C4-2B (cell line): ENCODE measurements around the gene KCTD16.

Experiments used
- ZFX ChIP-seq: fragments of 450-650 bp; IDR thresholded peaks from 2 replicates; pipeline ENCODE4 v1.6.1; 2017
- TF ChIP-seq, protein P1 (sequence below): fragments of 450-650 bp; conservative IDR thresholded peaks from 2 replicates; pipeline ENCODE4 v1.5.1; 2017; ENCODE audit warnings: mild to moderate bottlenecking

DNA sequence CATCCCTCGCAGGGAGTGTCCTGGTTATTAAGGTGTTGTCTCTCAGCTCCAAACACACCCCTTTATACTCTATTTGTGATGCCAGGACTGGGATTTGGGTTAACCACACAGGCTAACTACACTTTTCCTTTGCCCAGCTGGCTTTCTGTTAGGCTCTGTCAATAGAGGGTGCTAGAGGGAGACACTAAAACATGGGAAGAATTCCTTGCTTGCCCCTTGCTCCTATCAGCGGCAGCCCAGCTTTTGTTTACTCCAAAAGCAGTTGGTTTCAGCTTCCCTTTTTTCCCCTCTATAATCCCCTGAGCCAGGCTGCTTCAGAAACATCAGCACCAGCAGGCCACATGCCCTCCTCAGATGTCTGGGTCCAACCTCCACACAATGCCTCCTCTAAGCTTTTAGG lies 297.1 kb downstream of the KCTD16 start:
- TF ChIP-seq, protein P1, sequence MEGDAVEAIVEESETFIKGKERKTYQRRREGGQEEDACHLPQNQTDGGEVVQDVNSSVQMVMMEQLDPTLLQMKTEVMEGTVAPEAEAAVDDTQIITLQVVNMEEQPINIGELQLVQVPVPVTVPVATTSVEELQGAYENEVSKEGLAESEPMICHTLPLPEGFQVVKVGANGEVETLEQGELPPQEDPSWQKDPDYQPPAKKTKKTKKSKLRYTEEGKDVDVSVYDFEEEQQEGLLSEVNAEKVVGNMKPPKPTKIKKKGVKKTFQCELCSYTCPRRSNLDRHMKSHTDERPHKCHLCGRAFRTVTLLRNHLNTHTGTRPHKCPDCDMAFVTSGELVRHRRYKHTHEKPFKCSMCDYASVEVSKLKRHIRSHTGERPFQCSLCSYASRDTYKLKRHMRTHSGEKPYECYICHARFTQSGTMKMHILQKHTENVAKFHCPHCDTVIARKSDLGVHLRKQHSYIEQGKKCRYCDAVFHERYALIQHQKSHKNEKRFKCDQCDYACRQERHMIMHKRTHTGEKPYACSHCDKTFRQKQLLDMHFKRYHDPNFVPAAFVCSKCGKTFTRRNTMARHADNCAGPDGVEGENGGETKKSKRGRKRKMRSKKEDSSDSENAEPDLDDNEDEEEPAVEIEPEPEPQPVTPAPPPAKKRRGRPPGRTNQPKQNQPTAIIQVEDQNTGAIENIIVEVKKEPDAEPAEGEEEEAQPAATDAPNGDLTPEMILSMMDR = peak; percentile 72
- TF ChIP-seq ZFX = no peak
